GM19468 (cell line): ENCODE measurements around the gene CABLES2.

Experiments
- ATAC-seq: cut with Tn5 transposase; IDR thresholded peaks from one replicate; pipeline ENCODE4 v1.9.1; 2021; ENCODE audit warnings: mild to moderate bottlenecking, moderate library complexity, moderate number of reproducible peaks; ENCODE audit not compliant: unreplicated experiment; ENCODE audit errors: extremely low read depth

CABLES2 gene

GRCh38 chr20:62406635-62407176 lies 379 bp downstream of the CABLES2 start:
- ATAC-seq = no peak

- no peak for ATAC-seq
Measured at GRCh38 chr20:62405981-62406513, 1.0 kb downstream of the CABLES2 start.

GRCh38 chr20:62405108-62405980 lies 1.7 kb downstream of the CABLES2 start:
- ATAC-seq = no peak

- ATAC-seq = no peak
Measured at GRCh38 chr20:62404761-62405107, 2.4 kb downstream of the CABLES2 start.

GRCh38 chr20:62404112-62404665 lies 2.9 kb downstream of the CABLES2 start:
- no peak for ATAC-seq

DNA sequence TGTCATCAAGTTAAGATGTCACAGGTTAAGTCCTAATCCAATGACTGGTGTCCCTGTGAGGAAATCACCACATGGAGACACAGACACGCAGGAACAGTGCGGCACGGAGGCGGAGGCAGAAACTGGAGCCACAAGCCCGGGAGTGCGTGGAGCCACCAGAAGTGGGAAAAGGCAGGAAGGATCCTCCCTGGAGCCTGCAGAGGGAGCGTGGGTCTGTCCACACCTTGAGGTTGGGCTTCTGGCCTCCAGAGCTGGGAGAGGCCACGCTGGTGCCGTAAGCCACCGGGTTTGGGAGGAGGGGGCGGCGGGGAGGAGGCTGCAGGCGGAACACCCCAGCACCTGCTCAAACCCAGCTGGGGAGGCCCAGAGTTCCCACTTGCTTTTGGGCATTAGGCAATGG lies 3.8 kb downstream of the CABLES2 start:
- no peak for ATAC-seq

DNA sequence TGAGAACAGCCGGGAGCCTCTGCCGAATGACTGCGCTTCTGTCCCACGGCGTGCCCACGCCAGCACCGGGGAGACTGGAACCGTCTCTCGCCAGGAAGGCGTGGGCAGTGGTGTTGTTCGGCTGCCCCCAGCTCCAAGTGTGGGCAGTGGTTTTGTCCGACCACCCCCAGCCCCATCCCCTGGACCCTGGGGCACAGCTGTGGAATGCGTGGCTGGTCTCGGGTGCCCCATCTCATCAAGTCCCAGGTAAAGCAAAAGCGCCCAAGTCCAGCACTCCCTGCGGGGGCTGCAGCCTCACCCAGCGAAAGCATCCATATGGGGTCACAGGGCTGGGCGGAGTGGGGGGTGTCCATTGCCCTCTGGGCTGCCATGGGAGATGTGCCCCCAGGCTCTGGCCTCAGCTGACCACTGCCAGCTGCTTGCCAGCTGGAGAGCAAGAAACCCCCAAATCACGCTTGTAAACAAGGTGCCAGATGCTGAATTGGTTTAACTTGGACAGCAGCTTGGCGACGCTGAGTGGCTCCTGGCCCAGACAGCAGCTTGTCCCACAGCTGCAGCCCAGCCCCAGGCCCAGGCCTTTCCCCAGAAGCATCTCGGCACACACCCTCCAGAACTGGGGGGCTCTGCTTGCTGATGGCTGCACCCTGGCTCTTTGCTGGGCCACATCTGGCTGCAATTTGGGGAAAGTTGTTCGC lies 4.5 kb downstream of the CABLES2 start:
- ATAC-seq = no peak

DNA sequence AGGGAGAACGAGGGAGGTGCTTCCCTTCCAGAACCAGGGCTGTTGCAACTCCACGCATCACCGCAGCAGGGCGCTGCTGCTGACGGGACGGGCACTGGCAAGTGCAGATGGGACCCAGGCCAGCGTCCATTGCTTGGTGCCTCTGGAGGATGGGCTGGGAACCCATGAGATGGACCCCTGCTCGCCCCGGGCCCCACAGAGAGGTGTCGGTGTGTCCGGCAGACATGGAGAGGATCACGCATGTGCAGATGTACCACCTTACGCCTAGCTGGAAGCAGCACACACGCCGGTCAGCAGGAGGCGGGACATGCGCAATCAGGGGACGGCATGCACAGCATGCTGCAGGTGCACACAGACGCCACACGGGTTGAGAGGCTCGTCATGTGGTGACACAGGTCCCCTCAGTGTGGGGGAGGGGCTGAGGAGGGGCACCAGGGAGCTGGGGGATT lies 5.7 kb downstream of the CABLES2 start:
- no peak for ATAC-seq

- ATAC-seq = no peak
Measured at GRCh38 chr20:62400541-62400940, 6.5 kb downstream of the CABLES2 start.

DNA sequence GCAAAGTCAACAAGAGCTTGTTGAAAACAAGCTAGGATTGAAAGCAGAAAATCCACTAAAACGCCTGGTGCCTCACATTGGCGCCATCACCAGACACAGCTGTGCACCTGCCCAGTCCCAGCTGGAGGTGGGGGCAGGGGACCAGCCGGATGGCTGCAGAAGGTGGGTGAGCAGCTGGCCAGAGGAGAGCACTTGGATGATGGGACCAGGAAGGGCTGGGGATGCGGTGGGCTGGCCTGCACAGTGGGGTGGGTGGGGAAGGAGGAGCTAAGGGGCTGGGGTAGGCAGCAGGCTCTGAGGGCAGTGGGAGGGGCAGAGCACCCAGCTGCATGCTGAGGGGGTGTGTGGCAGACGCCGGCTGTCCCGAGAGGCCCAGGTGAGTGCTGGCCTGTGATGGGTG lies 7.1 kb downstream of the CABLES2 start:
- no peak for ATAC-seq

GRCh38 chr20:62398120-62398821 lies 8.8 kb downstream of the CABLES2 start:
- no peak for ATAC-seq

DNA sequence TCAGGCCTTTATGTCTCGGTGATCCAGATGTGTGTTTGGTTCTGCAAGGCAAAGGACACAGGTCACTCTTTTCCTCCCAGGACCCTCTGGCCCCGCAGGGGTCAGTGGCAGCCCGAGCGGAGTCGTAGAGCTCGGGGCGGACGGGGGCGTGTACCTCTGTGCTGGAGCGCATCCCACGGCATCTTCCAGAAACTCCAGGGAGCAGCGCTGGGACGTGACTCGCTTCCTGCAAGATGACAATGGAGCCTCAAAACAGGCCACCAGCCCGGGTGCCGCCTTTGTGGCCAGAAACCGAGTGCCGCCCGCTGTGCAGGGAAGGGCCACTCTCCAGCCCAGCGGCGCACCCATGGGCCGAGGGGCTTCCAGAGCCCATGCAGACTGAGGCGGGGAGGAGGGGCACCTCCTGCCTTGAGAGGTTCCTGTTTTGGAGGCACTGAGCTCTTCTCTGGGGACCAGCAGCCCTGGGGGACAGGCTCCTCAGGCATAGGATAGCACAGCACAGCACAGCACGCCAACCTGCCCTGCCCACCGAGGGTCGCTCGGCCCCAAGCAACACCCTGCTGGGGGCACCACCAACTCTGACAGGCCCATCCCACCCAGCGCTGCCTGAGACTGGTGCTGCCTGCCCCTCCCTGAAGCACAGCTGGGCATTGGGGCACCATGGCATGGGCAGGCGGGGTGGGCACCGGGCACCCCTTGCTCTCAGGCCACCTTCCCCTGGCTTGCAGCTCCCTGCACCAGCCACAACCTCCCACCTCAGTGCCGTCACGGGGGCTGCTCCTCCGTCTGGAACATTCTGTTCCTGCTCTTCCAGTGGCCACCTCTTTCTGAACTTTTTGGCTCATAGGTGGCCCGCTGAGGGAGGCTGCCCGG lies 10.5 kb downstream of the CABLES2 start:
- no peak for ATAC-seq

- no peak for ATAC-seq
Measured at GRCh38 chr20:62395311-62396242, 11.5 kb downstream of the CABLES2 start.

- ATAC-seq = no peak
Measured at GRCh38 chr20:62394248-62395245, 12.5 kb downstream of the CABLES2 start.

GRCh38 chr20:62393830-62394229 lies 13.3 kb downstream of the CABLES2 start:
- no peak for ATAC-seq

DNA sequence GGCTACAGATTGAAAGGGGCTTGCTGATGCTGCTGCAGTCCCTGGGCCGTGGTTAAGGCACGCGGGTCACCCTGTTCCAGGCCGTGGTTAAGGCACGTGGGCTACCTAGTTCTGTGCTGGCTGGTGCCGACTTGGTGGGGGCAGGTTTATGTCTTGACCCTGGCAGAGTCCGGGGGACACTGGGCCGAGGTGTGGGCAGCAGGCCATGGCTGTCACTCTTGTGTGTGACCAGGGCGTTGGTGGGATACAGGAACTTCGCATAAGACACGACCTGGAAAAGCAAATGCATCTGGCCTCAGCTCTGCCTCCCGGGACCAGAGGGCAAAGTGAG lies 13.8 kb downstream of the CABLES2 start:
- ATAC-seq = no peak
